Brain microvascular endothelial cell (primary cell): ENCODE data around the gene DCBLD2.

ENCODE experiments used
- DNase-seq: peaks from one replicate; pipeline ENCODE4 v3.0.0-alpha.2; 2020
- H3K27ac ChIP-seq: fragments of 250-450 bp; sonication (Bioruptor Pico); 2 replicates; pipeline ENCODE4 v1.5.1; 2020; ENCODE audit warnings: mild to moderate bottlenecking, moderate library complexity
- H3K27me3 ChIP-seq: fragments of 250-450 bp; sonication (Bioruptor Pico); replicated peaks from 2 replicates; pipeline ENCODE4 v1.5.1; 2020; ENCODE audit warnings: mild to moderate bottlenecking
- H3K36me3 ChIP-seq: fragments of 250-450 bp; sonication (Bioruptor Pico); replicated peaks from 2 replicates; pipeline ENCODE4 v1.5.1; 2020; ENCODE audit warnings: mild to moderate bottlenecking
- H3K4me3 ChIP-seq: 2 replicates; pipeline ENCODE4 v1.5.1; 2011; ENCODE audit warnings: low read depth, mild to moderate bottlenecking, control low read depth, low read length, moderate library complexity
- CTCF ChIP-seq: IDR thresholded peaks from 2 replicates; pipeline ENCODE4 v1.5.1; 2011; ENCODE audit warnings: low read depth, mild to moderate bottlenecking, moderate library complexity, low read length, control low read depth, inconsistent platforms; ENCODE audit errors: missing control alignments
- in situ Hi-C: cut with HindIII; loops from 2 replicates; pipeline ENCODE4 v1.10.0; 2017; ENCODE audit warnings: low sequenced_read_pairs, low pct_ligation_motif_present

The DCBLD2 gene

GRCh38 chr3:98900265-98901118 lies 1.0 kb downstream of the DCBLD2 start:
- no peak for DNase-seq
- in situ Hi-C loops = no loop called here
- peaks cover 29% of the 10 kb centered on the region for H3K36me3 ChIP-seq
- peak overlapping the region; percentile 84 for H3K27ac ChIP-seq
- no peaks in the 10 kb centered on the region for H3K27me3 ChIP-seq
- peak overlapping the region; percentile 94 for H3K4me3 ChIP-seq
- TF ChIP-seq CTCF = no peak

- Histone ChIP-seq H3K36me3 (peaks cover 54% of the 10 kb centered on the region), H3K27me3 (no peaks in the 10 kb centered on the region), H3K4me3 (peak overlapping the region; percentile 94), H3K27ac (peak overlapping the region; percentile 84)
- TF ChIP-seq CTCF = no peak
- in situ Hi-C loops = loop anchor here (25.0 kb wide), 1 partner anchor 90 kb away; no protein-coding TSS in a partner anchor
- no peak for DNase-seq
Measured at GRCh38 chr3:98897701-98898100, 3.8 kb downstream of the DCBLD2 start.

GRCh38 chr3:98894791-98895576 lies 6.5 kb downstream of the DCBLD2 start:
- Histone ChIP-seq H3K36me3 (peaks cover 70% of the 10 kb centered on the region), H3K27me3 (no peaks in the 10 kb centered on the region), H3K27ac (no peak overlapping the region), H3K4me3 (peak overlapping the region; percentile 94)
- no peak for DNase-seq
- in situ Hi-C loops = loop anchor here (25.0 kb wide), 1 partner anchor 92 kb away; no protein-coding TSS in a partner anchor
- no peak for TF ChIP-seq CTCF

- Histone ChIP-seq H3K27ac (no peak overlapping the region), H3K27me3 (no peaks in the 10 kb centered on the region), H3K4me3 (peak overlapping the region; percentile 31), H3K36me3 (peaks cover 74% of the 10 kb centered on the region)
- DNase-seq = no peak
- TF ChIP-seq CTCF = no peak
- in situ Hi-C loops = loop anchor here (25.0 kb wide), 1 partner anchor 94 kb away; no protein-coding TSS in a partner anchor
Measured at GRCh38 chr3:98893740-98894139, 7.8 kb downstream of the DCBLD2 start.

GRCh38 chr3:98892263-98892662 lies 9.2 kb downstream of the DCBLD2 start:
- no peaks in the 10 kb centered on the region for H3K27me3 ChIP-seq
- peak overlapping the region; percentile 14 for H3K27ac ChIP-seq
- no peak for TF ChIP-seq CTCF
- peaks cover 76% of the 10 kb centered on the region for H3K36me3 ChIP-seq
- H3K4me3 ChIP-seq = peak overlapping the region; percentile 24
- in situ Hi-C loops = loop anchor here (25.0 kb wide), 1 partner anchor 95 kb away; no protein-coding TSS in a partner anchor
- no peak for DNase-seq
